Natural killer cell (primary cell): Measurements from ENCODE around the gene CDR2L. TPM values are rescaled to one million over a fixed set of nuclear protein-coding genes. Genes with fewer than 3 reads are reported as not detected.
A peak's percentile ranks its signal among the peaks of the same experiment; 100 is the strongest.

Experiments used
- ATAC-seq, 3 donors: fragments of 150-1000 bp in 2 of 3; fragments of 200-7000 bp in 1 of 3; cut with Tn5 transposase; 1 replicate in 1 of 3; 2 replicates in 2 of 3; pipeline ENCODE4 v1.10.0; 2021; ENCODE audit warnings: mild to moderate bottlenecking in 2 of 3, moderate library complexity in 2 of 3
- DNase-seq, 2 donors: peaks; one replicate each; pipeline versions ENCODE4 v3.0.0 to v3.0.0-alpha.2; 2013 to 2021; ENCODE audit warnings: mixed read lengths in 1 of 2
- H3K27ac ChIP-seq: one replicate; pipeline ENCODE4 v1.5.1; 2013; ENCODE audit warnings: mild to moderate bottlenecking, low read length
- H3K27me3 ChIP-seq: one replicate; pipeline ENCODE4 v1.6.1; 2013; ENCODE audit warnings: low read length; ENCODE audit not compliant: control insufficient read depth, insufficient read depth
- H3K36me3 ChIP-seq: one replicate; pipeline ENCODE4 v1.6.1; 2013; ENCODE audit warnings: low read length; ENCODE audit not compliant: control insufficient read depth, insufficient read depth
- H3K4me1 ChIP-seq: one replicate; pipeline ENCODE4 v1.6.1; 2013; ENCODE audit warnings: low read length; ENCODE audit not compliant: control insufficient read depth, insufficient read depth
- H3K4me3 ChIP-seq: one replicate; pipeline ENCODE4 v1.5.1; 2013; ENCODE audit warnings: low read length
- H3K9me3 ChIP-seq: one replicate; pipeline ENCODE4 v1.6.1; 2013; ENCODE audit warnings: low read length; ENCODE audit not compliant: control insufficient read depth, insufficient read depth
- H3K27ac Mint-ChIP-seq, 2 donors: one replicate each; pipeline ENCODE4 v1.8.0; 2022; ENCODE audit warnings: mild to moderate bottlenecking in 2 of 2, mixed read lengths in 2 of 2, moderate library complexity in 1 of 2
- H3K27me3 Mint-ChIP-seq, 2 donors: one replicate each; pipeline ENCODE4 v1.8.0; 2022; ENCODE audit warnings: low read depth in 2 of 2, mixed read lengths in 2 of 2
- H3K36me3 Mint-ChIP-seq: one replicate; pipeline ENCODE4 v1.8.0; 2022; ENCODE audit warnings: mixed read lengths
- H3K4me1 Mint-ChIP-seq, 2 donors: one replicate each; pipeline ENCODE4 v1.8.0; 2022; ENCODE audit warnings: mixed read lengths in 2 of 2
- H3K4me3 Mint-ChIP-seq: one replicate; pipeline ENCODE4 v1.8.0; 2022; ENCODE audit warnings: mild to moderate bottlenecking, moderate library complexity, mixed read lengths
- H3K9me3 Mint-ChIP-seq, 2 donors: one replicate each; pipeline ENCODE4 v1.8.0; 2022; ENCODE audit warnings: mixed read lengths in 2 of 2
- CTCF ChIP-seq: fragments of 200-600 bp; IDR thresholded peaks from one replicate; pipeline ENCODE4 v1.8.0; 2022; ENCODE audit warnings: antibody characterized with exemption
- WGBS: methylation state at CpG from one replicate; pipeline ENCODE4 v1.1.7; 2013; ENCODE audit warnings: missing lambda C conversion rate; ENCODE audit not compliant: insufficient coverage; 5-methylcytosine and 5-hydroxymethylcytosine counted together
- intact Hi-C: fragments of 100-400 bp; cut with micrococcal nuclease; formaldehyde crosslinking; loops from one replicate; pipeline ENCODE4 v1.14.2; 2022
- total RNA-seq, 4 donors: library from RNA; stranded (reverse); fragments of 120-200 nt in 1 of 4; gene quantifications; one replicate each; pipeline versions ENCODE4 v1.2.3 to v1.2.4, GENCODE V29; 2013 to 2022

CDR2L gene
- total RNA-seq, 3 donors from 2014 or later (not counting 1 experiment from before 2014, with no cell fraction given) = 0.14 to 0.23 TPM; not detected in 1

DNA sequence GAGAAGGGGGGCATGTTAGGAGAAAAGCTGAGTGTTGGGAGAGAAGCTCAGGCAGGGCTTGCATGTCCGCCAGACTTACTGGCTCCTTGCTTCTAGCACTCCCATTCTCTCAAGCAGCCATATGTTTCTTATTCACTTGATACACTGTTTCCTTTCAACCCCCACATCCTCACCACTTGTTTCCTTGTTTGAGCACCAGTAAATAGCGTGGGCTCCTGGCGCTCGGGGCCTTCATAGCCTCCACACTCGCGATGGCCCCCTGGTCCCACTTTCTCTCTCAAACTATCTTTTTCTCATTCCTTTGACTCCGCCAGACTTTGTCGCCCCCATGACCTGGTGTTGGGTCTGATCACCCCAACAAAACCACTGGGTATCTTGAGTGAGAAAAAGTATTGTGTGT, 42.7 kb downstream of the CDR2L start:
- Mint-ChIP-seq H3K27ac (no peak overlapping the region), H3K4me3 (no peak overlapping the region), H3K4me1 (peaks cover 27 to 34% of the 10 kb centered on the region in 2 donors), H3K36me3 (no peaks in the 10 kb centered on the region), H3K9me3 (no peaks in the 10 kb centered on the region), H3K27me3 (peaks cover 0 to 11% of the 10 kb centered on the region in 2 donors)
- no peak for TF ChIP-seq CTCF
- H3K4me1 ChIP-seq = peaks cover 34% of the 10 kb centered on the region
- no peak overlapping the region for H3K4me3 ChIP-seq
- 85% methylated on average over 8 of the region's 8 CpGs for WGBS
- H3K36me3 ChIP-seq = no peaks in the 10 kb centered on the region
- H3K9me3 ChIP-seq = no peaks in the 10 kb centered on the region
- ATAC-seq (no peak), DNase-seq (no peak)
- intact Hi-C loops = no loop called here
- H3K27me3 ChIP-seq = no peaks in the 10 kb centered on the region
- no peak overlapping the region for H3K27ac ChIP-seq

DNA sequence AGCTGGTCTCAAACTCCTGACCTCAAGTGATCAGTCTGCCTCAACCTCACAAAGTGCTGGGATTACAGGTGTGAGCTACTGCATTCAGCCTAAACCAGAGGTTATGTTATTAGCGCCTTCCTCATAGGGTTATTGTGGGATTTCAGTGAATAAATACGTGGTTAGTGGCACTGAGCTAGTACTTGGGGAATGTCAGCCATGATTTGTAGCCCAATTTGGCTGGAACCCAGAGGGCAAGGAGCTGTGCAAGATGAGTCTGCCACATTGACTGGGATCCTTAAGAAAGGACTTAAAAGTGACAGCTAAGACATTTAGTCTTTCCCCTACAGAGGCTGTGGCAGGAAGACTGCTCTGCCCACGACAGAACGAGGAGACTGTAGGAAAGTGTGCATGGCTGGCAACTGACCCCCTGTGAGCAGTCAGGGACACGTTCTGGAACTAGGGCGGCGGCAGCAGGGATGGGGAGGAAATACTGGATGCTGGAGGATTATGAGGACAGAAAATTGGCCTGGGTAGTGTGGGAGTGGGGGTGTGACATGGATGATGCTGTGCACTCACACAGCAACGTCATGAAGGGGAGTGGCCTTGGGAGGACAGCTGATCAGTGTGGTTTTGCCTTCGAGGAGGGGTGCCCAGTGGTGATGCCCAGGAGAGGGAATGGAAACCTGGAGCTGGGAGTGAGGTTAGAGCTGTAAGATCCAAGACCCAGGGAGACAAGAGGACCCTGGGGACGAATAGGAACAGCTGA, 44.7 kb downstream of the CDR2L start:
- Mint-ChIP-seq H3K27ac (peak overlapping the region; percentile 60 to 83), H3K27me3 (peaks cover 0 to 11% of the 10 kb centered on the region in 2 donors), H3K9me3 (no peaks in the 10 kb centered on the region), H3K4me3 (peak overlapping the region; percentile 82), H3K36me3 (no peaks in the 10 kb centered on the region), H3K4me1 (peaks cover 31 to 43% of the 10 kb centered on the region in 2 donors)
- Histone ChIP-seq H3K36me3 (no peaks in the 10 kb centered on the region), H3K27me3 (no peaks in the 10 kb centered on the region), H3K9me3 (no peaks in the 10 kb centered on the region), H3K27ac (no peak overlapping the region), H3K4me1 (peaks cover 46% of the 10 kb centered on the region), H3K4me3 (no peak overlapping the region)
- intact Hi-C loops = no loop called here
- ATAC-seq (peak; percentile 57 to 59 (median 58)), DNase-seq (peak; percentile 37 to 85)
- 12% methylated on average over 10 of the region's 10 CpGs for WGBS
- no peak for TF ChIP-seq CTCF

DNA sequence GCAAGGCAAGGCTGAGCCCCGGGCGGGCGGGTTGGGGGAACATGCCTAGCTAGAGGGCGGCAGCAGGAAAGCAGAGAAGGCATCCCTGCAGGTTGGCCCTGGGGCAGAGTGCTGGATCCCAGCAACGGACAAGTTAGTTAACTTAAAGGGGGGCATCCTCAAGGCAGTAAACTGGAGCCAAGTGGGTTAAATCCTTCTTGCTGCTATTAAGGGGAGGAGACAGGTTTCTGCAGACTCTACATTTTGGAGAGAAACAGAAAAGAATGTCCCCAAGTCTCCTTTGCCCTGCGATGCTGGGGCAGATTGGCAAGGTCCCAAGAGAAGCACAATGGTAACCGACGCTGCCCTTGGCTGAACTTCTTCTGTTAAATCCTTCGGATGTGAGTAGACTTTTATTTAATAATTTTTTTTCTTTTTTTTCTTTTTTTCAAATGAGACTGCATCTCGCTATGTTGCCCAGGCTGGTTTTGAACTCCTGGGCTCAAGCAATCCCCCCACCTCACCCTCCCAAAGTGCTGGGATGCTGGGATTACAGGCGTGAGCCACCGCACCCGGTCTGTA, 45.4 kb downstream of the CDR2L start:
- intact Hi-C loops = no loop called here
- Histone ChIP-seq H3K36me3 (no peaks in the 10 kb centered on the region), H3K9me3 (no peaks in the 10 kb centered on the region), H3K4me3 (no peak overlapping the region), H3K27me3 (no peaks in the 10 kb centered on the region), H3K4me1 (peaks cover 46% of the 10 kb centered on the region), H3K27ac (no peak overlapping the region)
- no peak for TF ChIP-seq CTCF
- 5% methylated on average over 8 of the region's 13 CpGs for WGBS
- no peaks in the 10 kb centered on the region for H3K36me3 Mint-ChIP-seq
- H3K27ac Mint-ChIP-seq = peak overlapping the region; percentile 60 to 83
- ATAC-seq (peak; percentile 1 to 4 (median 4)), DNase-seq (peak in 1 of 2 donors; percentile 63)
- peak overlapping the region; percentile 57 for H3K4me3 Mint-ChIP-seq
- H3K27me3 Mint-ChIP-seq = peaks cover 0 to 11% of the 10 kb centered on the region in 2 donors
- H3K4me1 Mint-ChIP-seq = peaks cover 31 to 43% of the 10 kb centered on the region in 2 donors
- no peaks in the 10 kb centered on the region for H3K9me3 Mint-ChIP-seq
